GM12878 (cell line): ENCODE data around the gene OR5H6.

ENCODE experiments used
- BCL3 ChIP-seq: IDR thresholded peaks from 2 replicates; pipeline ENCODE4 v1.6.1; 2011; ENCODE audit warnings: borderline replicate concordance, low read depth, mild to moderate bottlenecking, moderate library complexity, low read length; ENCODE audit not compliant: insufficient read depth, poor library complexity, severe bottlenecking
- CBX3 ChIP-seq: fragments of 200-600 bp; sonication (generic); IDR thresholded peaks from 2 replicates; pipeline ENCODE4 v1.6.1; 2016; ENCODE audit warnings: low read depth, borderline replicate concordance
- CBX5 ChIP-seq: sonication (generic); IDR thresholded peaks from 2 replicates; pipeline ENCODE4 v1.6.1; 2016; ENCODE audit warnings: low read depth, moderate library complexity, mild to moderate bottlenecking, inconsistent platforms
- CTCF ChIP-seq, 3 experiments: IDR thresholded peaks in 2 of 3; conservative IDR thresholded peaks in 1 of 3; 2 replicates each; pipeline ENCODE4 v1.5.1; 2011; ENCODE audit warnings: low read depth in 3 of 3, low read length in 3 of 3, mild to moderate bottlenecking in 3 of 3, control low read depth in 2 of 3, moderate library complexity in 2 of 3, inconsistent platforms in 1 of 3, mixed read lengths in 1 of 3; ENCODE audit not compliant: control insufficient read depth in 2 of 3, insufficient read depth in 1 of 3; ENCODE audit errors: extremely low read depth in 1 of 3
- EZH2 ChIP-seq: IDR thresholded peaks from 2 replicates; pipeline ENCODE4 v1.6.1; 2012; ENCODE audit warnings: low read depth, mild to moderate bottlenecking, control low read depth, inconsistent platforms, low read length, borderline replicate concordance; ENCODE audit not compliant: control insufficient read depth
- KDM1A ChIP-seq: fragments of 200-600 bp; sonication (generic); IDR thresholded peaks from 2 replicates; pipeline ENCODE4 v1.6.1; 2016; ENCODE audit warnings: borderline replicate concordance
- POLR2A ChIP-seq: IDR thresholded peaks from 2 replicates; pipeline ENCODE4 v1.6.1; 2011; ENCODE audit warnings: low read depth, mild to moderate bottlenecking, low read length
- TAF1 ChIP-seq: IDR thresholded peaks from 2 replicates; pipeline ENCODE4 v1.6.1; 2011; ENCODE audit warnings: mild to moderate bottlenecking, low read depth, low read length, borderline replicate concordance
- TCF12 ChIP-seq: IDR thresholded peaks from 2 replicates; pipeline ENCODE4 v1.6.1; 2011; ENCODE audit warnings: low read depth, mild to moderate bottlenecking, low read length

GRCh38 chr3:98259707-98260106 lies 4.3 kb upstream of the OR5H6 start:
- no peak for TF ChIP-seq TAF1
- peak in 2 of 3 experiments; percentile 29 to 44; a peak in 3 of 6 replicates for TF ChIP-seq CTCF (IDR thresholded peaks at IDR 0.05 in 2 of 3, conservative IDR thresholded peaks at IDR 0.05 in 1 of 3; ENCODE audit: control insufficient read depth in 2 of 3, extremely low read depth in 1 of 3, insufficient read depth in 1 of 3, low read depth in 3 of 3, low read length in 3 of 3)
- no peak for TF ChIP-seq POLR2A
- TF ChIP-seq BCL3, result no peak
- no peak for TF ChIP-seq EZH2
- no peak for TF ChIP-seq CBX3
- no peak for TF ChIP-seq TCF12
- TF ChIP-seq CBX5, result no peak
- TF ChIP-seq KDM1A, result no peak
